A673 (cell line): ENCODE data around the gene RALBP1. TPM values are rescaled to one million over a fixed set of nuclear protein-coding genes. Genes with fewer than 3 reads are reported as not detected.
"Not testable (repeated sequence)": the region's sequence is repeated elsewhere in the genome, so short reads cannot be mapped to it uniquely, and the experiment has no call there.

Experiments
- BruUV-seq: library from RNA; stranded (reverse); fragments of 400-500 nt; replicated peaks from 2 replicates; lab custom pipeline; 2021; lab: Mats Ljungman, UMichigan
- CTCF ChIA-PET: fragments of 300-600 bp; sonication (Branson Sonifier 250); formaldehyde crosslinking; loops from one replicate; lab custom pipeline; 2022; ENCODE audit warnings: antibody characterized with exemption; lab: Charles Lee
- POLR2A ChIA-PET: fragments of 300-600 bp; sonication (Branson Sonifier 250); formaldehyde crosslinking; loops from one replicate; lab custom pipeline; 2022; ENCODE audit warnings: antibody characterized with exemption; ENCODE audit not compliant: low non-redundant PET; lab: Charles Lee
- DNase-seq: peaks from one replicate; pipeline ENCODE4 v3.0.0-alpha.2; 2015; ENCODE audit warnings: low spot score
- H3K27ac ChIP-seq: fragments of 200-600 bp; sonication (generic); 2 replicates; pipeline ENCODE4 v1.5.1; 2016; ENCODE audit warnings: mixed run types, low read depth, mild to moderate bottlenecking, mixed read lengths, antibody characterized with exemption, low read length; ENCODE audit not compliant: poor library complexity, severe bottlenecking
- H3K27me3 ChIP-seq: fragments of 200-600 bp; sonication (generic); replicated peaks from 2 replicates; pipeline ENCODE4 v1.6.1; 2017; ENCODE audit warnings: mixed run types, low read depth, mild to moderate bottlenecking, mixed read lengths, antibody characterized with exemption, low read length; ENCODE audit not compliant: insufficient read depth, poor library complexity
- H3K36me3 ChIP-seq: fragments of 200-600 bp; sonication (generic); 2 replicates; pipeline ENCODE4 v1.6.1; 2016; ENCODE audit warnings: mixed run types, mild to moderate bottlenecking, mixed read lengths, antibody characterized with exemption, low read length; ENCODE audit not compliant: insufficient read depth, poor library complexity, severe bottlenecking
- H3K4me1 ChIP-seq: fragments of 200-600 bp; sonication (generic); 2 replicates; pipeline ENCODE4 v1.6.1; 2017; ENCODE audit warnings: mixed run types, mild to moderate bottlenecking, mixed read lengths, antibody characterized with exemption, low read length; ENCODE audit not compliant: insufficient read depth, poor library complexity, severe bottlenecking
- H3K4me3 ChIP-seq: fragments of 200-600 bp; sonication (generic); 2 replicates; pipeline ENCODE4 v1.5.1; 2016; ENCODE audit warnings: low read depth, mixed run types, mild to moderate bottlenecking, mixed read lengths, low read length; ENCODE audit not compliant: poor library complexity, severe bottlenecking
- H3K9me3 ChIP-seq: fragments of 200-600 bp; sonication (generic); 2 replicates; pipeline ENCODE4 v1.6.1; 2016; ENCODE audit warnings: mixed run types, low read depth, mild to moderate bottlenecking, mixed read lengths, antibody characterized with exemption, low read length; ENCODE audit not compliant: poor library complexity, severe bottlenecking
- CTCF ChIP-seq: fragments of 300-800, 200-600 bp; sonication (generic); conservative IDR thresholded peaks from 2 replicates; pipeline ENCODE4 v1.5.1; 2017; ENCODE audit warnings: low read depth, mild to moderate bottlenecking, antibody characterized with exemption, low read length, moderate library complexity, mixed read lengths
- EZH2 ChIP-seq: fragments of 200-600 bp; sonication (generic); IDR thresholded peaks from 2 replicates; pipeline ENCODE4 v1.6.1; 2017; ENCODE audit warnings: borderline replicate concordance, low read depth, mild to moderate bottlenecking, mixed read lengths, antibody characterized with exemption, low read length; ENCODE audit not compliant: poor library complexity, severe bottlenecking
- intact Hi-C: fragments of 100-400 bp; cut with micrococcal nuclease; formaldehyde crosslinking; loops from one replicate; pipeline ENCODE4 v1.10.0; 2022; ENCODE audit not compliant: unreplicated experiment
- total RNA-seq: library from RNA; stranded (reverse); gene quantifications from 2 replicates; pipeline ENCODE4 v1.2.3, GENCODE V29; 2021

Gene RALBP1
- total RNA-seq, 1 experiment from 2014 or later: 53.5 TPM

- TF ChIP-seq EZH2 (no peak), CTCF (no peak)
- Histone ChIP-seq H3K4me3 (no peak overlapping the region), H3K36me3 (no peaks in the 10 kb centered on the region), H3K4me1 (no peaks in the 10 kb centered on the region), H3K9me3 (peaks cover 8% of the 10 kb centered on the region), H3K27me3 (no peaks in the 10 kb centered on the region), H3K27ac (no peak overlapping the region)
- POLR2A ChIA-PET: no interaction called here
- BruUV-seq: no TSS peak
- intact Hi-C loops: no loop called here
- DNase-seq: no peak
- CTCF ChIA-PET: no interaction called here
Measured at GRCh38 chr18:9447334-9447733, 28.0 kb upstream of the RALBP1 start.

- H3K36me3 ChIP-seq: no peaks in the 10 kb centered on the region
- TF ChIP-seq EZH2: no peak
- no peak for TF ChIP-seq CTCF
- H3K27ac ChIP-seq: no peak overlapping the region
- H3K27me3 ChIP-seq: no peaks in the 10 kb centered on the region
- intact Hi-C loops: no loop called here
- POLR2A ChIA-PET: no interaction called here
- BruUV-seq: no TSS peak
- no peaks in the 10 kb centered on the region for H3K4me1 ChIP-seq
- H3K4me3 ChIP-seq: no peak overlapping the region
- peaks cover 8% of the 10 kb centered on the region for H3K9me3 ChIP-seq
- CTCF ChIA-PET: no interaction called here
- DNase-seq: no peak
Measured at GRCh38 chr18:9449600-9450414, 25.5 kb upstream of the RALBP1 start.

DNA sequence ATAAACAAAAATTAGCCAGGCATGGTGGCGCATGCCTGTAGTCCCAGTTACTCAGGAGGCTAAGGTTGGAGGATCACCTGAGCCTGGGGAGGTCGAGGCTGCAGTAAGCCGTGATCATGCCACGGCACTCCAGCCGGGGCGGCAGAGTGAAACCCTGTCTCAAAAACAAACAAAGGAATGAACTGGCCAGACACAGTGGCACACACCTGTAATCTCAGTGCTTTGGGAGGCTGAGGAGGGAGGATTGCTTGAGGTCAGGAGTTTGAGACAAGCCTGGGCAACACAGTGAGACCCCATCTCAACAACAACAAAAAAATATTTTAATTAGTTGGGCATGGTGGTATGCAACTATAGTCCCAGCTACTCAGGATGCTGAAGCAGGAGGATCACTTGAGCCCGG is 24.4 kb upstream of the RALBP1 start:
- H3K4me3 ChIP-seq, POLR2A ChIA-PET, H3K36me3 ChIP-seq, CTCF ChIA-PET, H3K27me3 ChIP-seq, BruUV-seq, H3K4me1 ChIP-seq, H3K27ac ChIP-seq, DNase-seq, intact Hi-C loops: not testable (repeated sequence)
- H3K9me3 ChIP-seq: peaks cover 14% of the 10 kb centered on the region
